HEK293T (cell line): ENCODE results near the gene MITF.

Experiments used
- CTCF ChIA-PET: fragments of 350-600 bp; formaldehyde crosslinking; extraction: SDS; loops from one replicate; lab custom pipeline; 2021; ENCODE audit warnings: antibody characterized with exemption, inconsistent platforms; lab: Yijun Ruan, JAX
- POLR2A ChIA-PET: fragments of 350-600 bp; formaldehyde crosslinking; extraction: SDS; loops from one replicate; lab custom pipeline; 2020; ENCODE audit warnings: antibody characterized with exemption, inconsistent platforms; lab: Yijun Ruan, JAX
- DNase-seq: peaks from one replicate; pipeline ENCODE4 v3.0.0; 2012; ENCODE audit warnings: mixed read lengths; ENCODE audit errors: extremely low spot score
- ARNT ChIP-seq: fragments of 450-650 bp; IDR thresholded peaks from 2 replicates; pipeline ENCODE4 v1.6.1; 2017; ENCODE audit warnings: mild to moderate bottlenecking
- BHLHE40 ChIP-seq: fragments of 450-650 bp; IDR thresholded peaks from 2 replicates; pipeline ENCODE4 v1.6.1; 2016; ENCODE audit warnings: mild to moderate bottlenecking, moderate library complexity, borderline replicate concordance
- CTBP1 ChIP-seq: fragments of 450-650 bp; IDR thresholded peaks from 2 replicates; pipeline ENCODE4 v1.6.1; 2016; ENCODE audit warnings: borderline replicate concordance
- ELF4 ChIP-seq: fragments of 450-650 bp; IDR thresholded peaks from 2 replicates; pipeline ENCODE4 v1.6.1; 2017; ENCODE audit warnings: antibody characterized with exemption
- FOXA1 ChIP-seq: fragments of 450-650 bp; IDR thresholded peaks from 2 replicates; pipeline ENCODE4 v1.6.1; 2016; ENCODE audit warnings: mild to moderate bottlenecking
- FOXK2 ChIP-seq: fragments of 450-650 bp; IDR thresholded peaks from 2 replicates; pipeline ENCODE4 v1.6.1; 2016; ENCODE audit warnings: mild to moderate bottlenecking
- FOXM1 ChIP-seq: fragments of 450-650 bp; IDR thresholded peaks from 2 replicates; pipeline ENCODE4 v1.6.1; 2017; ENCODE audit warnings: mild to moderate bottlenecking, borderline replicate concordance
- HDGF ChIP-seq: fragments of 450-650 bp; IDR thresholded peaks from 2 replicates; pipeline ENCODE4 v1.6.1; 2017; ENCODE audit warnings: antibody characterized with exemption, borderline replicate concordance
- L3MBTL2 ChIP-seq: fragments of 450-650 bp; conservative IDR thresholded peaks from 2 replicates; pipeline ENCODE4 v1.6.1; 2016; ENCODE audit warnings: mild to moderate bottlenecking
- LEF1 ChIP-seq: fragments of 450-650 bp; IDR thresholded peaks from 2 replicates; pipeline ENCODE4 v1.6.1; 2017; ENCODE audit warnings: mild to moderate bottlenecking, borderline replicate concordance
- NFRKB ChIP-seq: fragments of 450-650 bp; IDR thresholded peaks from 2 replicates; pipeline ENCODE4 v1.6.1; 2016; ENCODE audit warnings: mild to moderate bottlenecking, moderate library complexity
- SP1 ChIP-seq: fragments of 450-650 bp; IDR thresholded peaks from 2 replicates; pipeline ENCODE4 v1.6.1; 2017
- SUZ12 ChIP-seq: fragments of 450-650 bp; IDR thresholded peaks from 2 replicates; pipeline ENCODE4 v1.6.1; 2016; ENCODE audit warnings: mild to moderate bottlenecking
- TARDBP ChIP-seq: fragments of 450-650 bp; IDR thresholded peaks from 2 replicates; pipeline ENCODE4 v1.6.1; 2016
- ZNF384 ChIP-seq: fragments of 450-650 bp; IDR thresholded peaks from 2 replicates; pipeline ENCODE4 v1.6.1; 2016
- TF ChIP-seq, protein P1 (sequence below): fragments of 450-650 bp; IDR thresholded peaks from 2 replicates; pipeline ENCODE4 v1.6.1; 2016

MITF gene

DNA sequence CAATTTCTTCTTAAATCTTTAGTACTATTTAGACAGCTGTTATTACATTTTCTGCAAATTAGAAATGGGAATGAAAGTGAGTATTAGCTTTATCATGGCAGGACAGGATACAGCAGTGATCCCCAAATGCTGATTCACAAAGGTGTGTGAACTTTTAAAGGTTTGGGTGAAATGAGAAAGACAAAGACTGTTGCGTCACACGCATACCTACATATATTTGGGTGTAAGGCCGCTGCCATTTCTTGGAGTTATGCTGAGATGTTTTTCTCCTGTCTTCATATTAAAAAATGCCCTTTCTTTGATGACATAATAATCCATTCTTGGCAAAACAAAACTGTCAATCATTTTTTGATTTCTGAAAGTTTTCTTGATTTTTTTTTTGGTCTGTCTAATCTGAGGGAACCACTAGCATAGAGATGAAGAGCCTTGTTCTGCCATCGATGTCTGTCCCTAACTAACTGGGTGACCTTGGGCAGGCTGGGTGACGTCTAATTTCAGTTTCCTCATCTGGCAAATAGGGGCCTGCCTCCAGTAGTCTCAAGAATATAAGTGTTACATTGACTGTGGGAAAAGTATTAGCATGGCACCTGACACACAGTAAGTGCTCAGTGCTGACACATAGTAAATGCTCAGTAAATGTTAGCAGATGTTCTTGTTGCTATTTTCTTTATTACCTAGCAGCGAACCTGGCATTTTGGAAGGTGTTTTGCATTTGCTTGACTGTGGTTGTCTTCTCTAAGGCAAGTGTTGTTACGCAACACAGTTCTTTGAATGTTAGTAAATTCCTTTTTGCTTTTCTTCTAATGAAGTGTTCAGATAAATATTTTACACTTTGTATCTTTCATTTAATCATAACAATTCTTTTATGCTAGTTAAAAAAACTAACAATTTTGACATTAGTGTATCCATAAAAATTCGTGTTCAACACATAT, 5.0 kb downstream of the MITF start:
- ChIA-PET CTCF (interaction anchor here (0.5 kb wide), 1 partner anchor 48 kb away, joined by 8 read pairs; no protein-coding TSS in a partner anchor), POLR2A (no interaction called here)
- TF ChIP-seq, protein P1, sequence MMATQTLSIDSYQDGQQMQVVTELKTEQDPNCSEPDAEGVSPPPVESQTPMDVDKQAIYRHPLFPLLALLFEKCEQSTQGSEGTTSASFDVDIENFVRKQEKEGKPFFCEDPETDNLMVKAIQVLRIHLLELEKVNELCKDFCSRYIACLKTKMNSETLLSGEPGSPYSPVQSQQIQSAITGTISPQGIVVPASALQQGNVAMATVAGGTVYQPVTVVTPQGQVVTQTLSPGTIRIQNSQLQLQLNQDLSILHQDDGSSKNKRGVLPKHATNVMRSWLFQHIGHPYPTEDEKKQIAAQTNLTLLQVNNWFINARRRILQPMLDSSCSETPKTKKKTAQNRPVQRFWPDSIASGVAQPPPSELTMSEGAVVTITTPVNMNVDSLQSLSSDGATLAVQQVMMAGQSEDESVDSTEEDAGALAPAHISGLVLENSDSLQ, result 0 out of 2 replicates have a peak, but pooled peaks have one; percentile 26
- TF ChIP-seq FOXM1, result no peak
- no peak for TF ChIP-seq NFRKB
- no peak for TF ChIP-seq CTBP1
- no peak for DNase-seq

DNA sequence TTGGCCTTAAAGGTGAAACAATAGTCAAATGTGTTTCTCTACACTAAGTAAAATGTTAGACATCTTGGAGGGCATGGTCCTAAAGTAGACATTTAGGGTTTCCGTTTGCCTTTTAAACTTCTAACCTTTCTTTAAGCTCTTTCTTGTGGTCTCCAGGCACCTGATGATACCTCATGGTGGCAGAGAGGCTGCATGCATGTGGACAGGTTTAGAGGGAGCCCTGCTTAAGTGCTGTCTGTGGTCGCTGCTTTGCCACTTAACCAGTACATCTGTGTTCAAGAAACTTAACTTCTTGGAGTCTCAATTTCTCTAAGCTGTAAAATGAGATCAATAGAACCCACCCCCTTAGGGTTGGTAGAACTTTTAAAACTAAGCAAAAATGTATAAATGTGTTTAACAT, 6.2 kb downstream of the MITF start:
- CTCF ChIA-PET, result no interaction called here

DNA sequence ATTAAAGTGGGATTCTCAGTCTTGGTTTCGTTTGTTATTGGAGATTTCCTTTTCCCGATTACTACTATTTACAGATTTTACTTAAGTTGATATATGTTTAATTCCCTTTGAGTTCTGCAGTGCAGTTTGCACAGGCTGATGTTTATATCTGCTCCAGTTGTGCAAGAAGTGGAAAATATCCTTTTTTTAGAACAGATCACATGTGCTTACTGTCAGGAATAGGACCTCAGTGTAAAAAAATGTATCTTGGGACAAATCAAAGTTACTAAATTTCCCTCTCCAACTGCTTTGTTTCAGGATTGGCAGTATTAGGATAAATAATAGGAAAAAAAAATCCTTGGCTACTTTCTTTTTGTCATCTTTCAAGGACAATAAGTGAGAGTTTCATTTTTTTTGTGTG, 6.9 kb downstream of the MITF start:
- DNase-seq, result no peak
- ChIA-PET POLR2A (no interaction called here), CTCF (no interaction called here)
- no peak for TF ChIP-seq FOXM1
- TF ChIP-seq BHLHE40, result no peak
- TF ChIP-seq FOXA1, result no peak
- no peak for TF ChIP-seq LEF1
- TF ChIP-seq FOXK2, result no peak

More for the DNA sequence above, 6.2 kb downstream of the MITF start:
- POLR2A ChIA-PET, result no interaction called here
- DNase-seq, result no peak
- TF ChIP-seq ARNT, result no peak
- TF ChIP-seq FOXM1, result no peak
- TF ChIP-seq LEF1, result no peak
- TF ChIP-seq CTBP1, result no peak
- TF ChIP-seq SUZ12, result no peak
- TF ChIP-seq TARDBP, result no peak
- TF ChIP-seq FOXK2, result no peak
- no peak for TF ChIP-seq BHLHE40
- TF ChIP-seq HDGF, result no peak
- no peak for TF ChIP-seq L3MBTL2
- no peak for TF ChIP-seq ELF4
- TF ChIP-seq NFRKB, result no peak
- TF ChIP-seq, protein P1, result no peak
- TF ChIP-seq ZNF384, result no peak
- no peak for TF ChIP-seq FOXA1
- no peak for TF ChIP-seq SP1

DNA sequence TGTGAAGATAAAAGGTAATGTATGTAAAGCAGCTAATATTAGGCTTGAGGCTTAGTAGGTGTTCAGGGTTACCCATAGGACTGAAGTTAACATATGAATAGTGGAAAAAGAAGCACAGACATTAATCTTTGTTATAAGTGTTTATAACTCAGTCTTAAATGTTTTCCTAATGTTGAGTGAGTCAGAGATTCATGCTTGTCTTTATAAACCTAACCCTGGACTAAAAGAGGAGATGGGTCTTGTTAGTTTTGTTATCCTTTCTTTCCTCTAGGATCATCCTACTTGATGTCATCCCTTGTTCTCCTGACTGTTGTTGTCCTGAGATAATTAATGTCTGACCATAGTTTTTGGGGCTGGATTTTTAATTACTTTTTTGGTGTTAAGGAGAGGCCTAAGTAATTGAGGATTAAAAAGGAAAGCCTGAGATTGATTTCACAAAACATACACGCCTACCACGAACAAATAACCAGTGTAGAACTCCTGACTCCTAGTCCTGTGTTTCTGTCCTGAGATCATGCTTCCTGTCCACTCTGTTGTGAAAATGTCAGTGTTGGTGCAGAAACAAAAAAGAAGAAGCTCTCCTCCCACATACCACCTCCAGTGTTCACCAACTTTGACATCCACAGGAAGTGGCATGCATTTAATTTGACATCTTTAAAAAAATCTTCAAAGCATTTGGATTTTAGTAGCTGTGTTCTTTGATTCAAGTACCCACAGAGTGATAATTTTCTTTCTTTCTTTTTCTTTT, 8.4 kb downstream of the MITF start:
- no peak for DNase-seq
- ChIA-PET CTCF (no interaction called here), POLR2A (no interaction called here)
- TF ChIP-seq TARDBP, result no peak
- no peak for TF ChIP-seq BHLHE40
- TF ChIP-seq LEF1, result no peak
- TF ChIP-seq CTBP1, result no peak
- TF ChIP-seq FOXK2, result no peak
- TF ChIP-seq, protein P1, result no peak
- TF ChIP-seq NFRKB, result no peak
- TF ChIP-seq FOXM1, result no peak
- TF ChIP-seq HDGF, result no peak
- TF ChIP-seq L3MBTL2, result no peak
- no peak for TF ChIP-seq FOXA1

DNA sequence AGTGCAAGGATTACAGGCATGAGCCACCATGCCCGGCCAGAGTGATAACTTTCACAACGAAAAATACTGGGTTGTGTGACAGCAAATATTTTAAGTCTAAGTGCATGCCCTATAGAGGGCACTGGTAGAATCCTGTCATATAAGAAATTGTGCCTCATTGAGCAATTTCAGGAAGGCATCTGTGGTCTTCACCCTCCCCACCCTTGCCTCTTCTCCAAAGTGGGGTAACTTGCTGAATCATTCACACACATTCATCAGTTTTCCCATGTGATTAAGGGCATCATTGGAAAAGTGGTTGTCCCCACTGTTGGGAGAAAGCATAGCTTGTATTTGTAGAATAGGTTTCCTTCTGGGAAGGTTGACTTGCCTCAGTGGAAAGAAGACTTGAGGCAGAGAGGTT, 9.2 kb downstream of the MITF start:
- TF ChIP-seq NFRKB, result no peak
- no peak for TF ChIP-seq ZNF384
- TF ChIP-seq CTBP1, result no peak
- TF ChIP-seq BHLHE40, result no peak
- CTCF ChIA-PET, result no interaction called here
- POLR2A ChIA-PET, result no interaction called here

DNA sequence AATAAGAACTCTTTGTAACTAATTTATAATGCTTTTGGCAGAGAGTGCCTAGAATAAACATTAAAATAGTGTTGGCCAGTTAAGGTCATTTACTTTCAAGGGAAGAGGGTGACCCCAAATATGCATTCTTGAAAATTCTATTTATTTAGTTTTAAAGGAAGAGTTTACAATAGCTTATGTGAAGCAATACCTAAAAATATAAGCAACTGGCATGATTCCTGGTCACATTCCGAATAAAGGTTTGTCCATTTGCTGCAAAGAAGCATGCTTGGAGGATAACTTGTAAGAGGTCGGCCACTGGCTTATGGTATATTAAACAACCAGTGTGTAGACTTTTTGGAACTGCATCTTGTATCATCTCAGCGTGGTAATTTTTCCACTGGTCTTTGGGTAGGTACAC, 10.2 kb downstream of the MITF start:
- ChIA-PET CTCF (interaction anchor here (0.9 kb wide), 1 partner anchor 10 kb away, joined by 3 read pairs; the partner anchor contains the start of gene MITF), POLR2A (no interaction called here)
- DNase-seq, result no peak
- no peak for TF ChIP-seq TARDBP
- TF ChIP-seq LEF1, result no peak
- no peak for TF ChIP-seq ELF4
- no peak for TF ChIP-seq ARNT
- TF ChIP-seq ZNF384, result no peak
- TF ChIP-seq SP1, result no peak
- no peak for TF ChIP-seq FOXK2
- no peak for TF ChIP-seq HDGF
- TF ChIP-seq SUZ12, result no peak
- no peak for TF ChIP-seq FOXM1
- TF ChIP-seq, protein P1, result no peak
- TF ChIP-seq CTBP1, result no peak
- no peak for TF ChIP-seq L3MBTL2
- TF ChIP-seq BHLHE40, result no peak
- TF ChIP-seq FOXA1, result no peak
- no peak for TF ChIP-seq NFRKB

More for the DNA sequence above, 9.2 kb downstream of the MITF start:
- DNase-seq, result no peak
